Neural cell (in vitro differentiated cells): ENCODE results near the gene SMPD3. TPM values are rescaled to one million over a fixed set of nuclear protein-coding genes. Genes with fewer than 3 reads are reported as not detected.

Source experiments
- H2AFZ ChIP-seq: fragments of 200-600, 300-800 bp; sonication (generic), shearing (Covaris generic); 2 replicates; pipeline ENCODE4 v1.6.0; 2014; ENCODE audit warnings: low read depth, mild to moderate bottlenecking, antibody characterized with exemption, low read length, moderate library complexity
- H3F3A ChIP-seq: fragments of 200-600 bp; shearing (Covaris generic); 2 replicates; pipeline ENCODE4 v1.6.1; 2016; ENCODE audit warnings: mild to moderate bottlenecking, moderate library complexity, mixed read lengths, antibody characterized with exemption, low read length; ENCODE audit not compliant: insufficient read depth, poor library complexity, severe bottlenecking
- H3K27ac ChIP-seq: fragments of 200-600, 300-800 bp; sonication (generic), shearing (Covaris generic); 2 replicates; pipeline ENCODE4 v1.5.1; 2014; ENCODE audit warnings: mild to moderate bottlenecking, low read length, moderate library complexity
- H3K27me3 ChIP-seq: fragments of 300-800, 200-600 bp; sonication (generic), shearing (Covaris generic); 2 replicates; pipeline ENCODE4 v1.6.0; 2014; ENCODE audit warnings: mild to moderate bottlenecking, low read depth, low read length, moderate library complexity; ENCODE audit not compliant: insufficient read depth
- H3K36me3 ChIP-seq: fragments of 300-800, 200-600 bp; sonication (generic), shearing (Covaris generic); 2 replicates; pipeline ENCODE4 v1.5.1; 2014; ENCODE audit warnings: mild to moderate bottlenecking, antibody characterized with exemption, low read length, moderate library complexity; ENCODE audit not compliant: insufficient read depth
- H3K4me2 ChIP-seq: fragments of 300-800, 200-600 bp; sonication (generic), shearing (Covaris generic); 2 replicates; pipeline ENCODE4 v1.6.0; 2014; ENCODE audit warnings: mild to moderate bottlenecking, low read length
- H3K4me3 ChIP-seq: fragments of 300-800, 200-600 bp; sonication (generic), shearing (Covaris generic); 2 replicates; pipeline ENCODE4 v1.5.1; 2014; ENCODE audit warnings: mild to moderate bottlenecking, low read length, moderate library complexity
- H3K79me2 ChIP-seq: fragments of 200-600 bp; shearing (Covaris generic); replicated peaks from 2 replicates; pipeline ENCODE4 v1.6.0; 2014; ENCODE audit warnings: mild to moderate bottlenecking, low read length, moderate library complexity; ENCODE audit not compliant: insufficient read depth
- H3K9ac ChIP-seq: fragments of 300-800, 200-600 bp; sonication (generic), shearing (Covaris generic); 2 replicates; pipeline ENCODE4 v1.6.1; 2016; ENCODE audit warnings: mild to moderate bottlenecking, low read length, mixed read lengths
- H3K9me2 ChIP-seq: fragments of 200-600 bp; shearing (Covaris generic); 2 replicates; pipeline ENCODE4 v1.6.1; 2016; ENCODE audit warnings: mild to moderate bottlenecking, low read length, mixed read lengths; ENCODE audit not compliant: insufficient read depth
- H3K9me3 ChIP-seq: fragments of 200-600, 300-800 bp; sonication (generic), shearing (Covaris generic); 2 replicates; pipeline ENCODE4 v1.6.1; 2016; ENCODE audit warnings: mild to moderate bottlenecking, mixed run types, low read length, moderate library complexity, mixed read lengths
- H4K20me1 ChIP-seq: fragments of 200-600 bp; shearing (Covaris generic); 2 replicates; pipeline ENCODE4 v1.6.1; 2016; ENCODE audit warnings: mild to moderate bottlenecking, mixed run types; ENCODE audit not compliant: insufficient read depth
- CTCF ChIP-seq: fragments of 450-650 bp; IDR thresholded peaks from 2 replicates; pipeline ENCODE4 v1.5.1; 2014; ENCODE audit warnings: antibody characterized with exemption, mild to moderate bottlenecking, moderate library complexity; ENCODE audit not compliant: poor library complexity, severe bottlenecking
- EP300 ChIP-seq: fragments of 450-650 bp; conservative IDR thresholded peaks from 2 replicates; pipeline ENCODE4 v1.6.1; 2014; ENCODE audit warnings: antibody characterized with exemption, mild to moderate bottlenecking, moderate library complexity; ENCODE audit not compliant: poor library complexity, severe bottlenecking
- EZH2 ChIP-seq: fragments of 200-600, 300-800 bp; shearing (Covaris generic), sonication (generic); IDR thresholded peaks from 2 replicates; pipeline ENCODE4 v1.6.1; 2014; ENCODE audit warnings: antibody characterized with exemption, low read length, borderline replicate concordance, mild to moderate bottlenecking; ENCODE audit not compliant: insufficient read depth, poor library complexity, severe bottlenecking
- MXI1 ChIP-seq: fragments of 450-650 bp; conservative IDR thresholded peaks from 2 replicates; pipeline ENCODE4 v1.6.1; 2014; ENCODE audit warnings: antibody characterized with exemption, mild to moderate bottlenecking; ENCODE audit not compliant: poor library complexity, severe bottlenecking
- POLR2AphosphoS5 ChIP-seq: IDR thresholded peaks from 2 replicates; pipeline ENCODE4 v1.6.1; 2012
- RAD21 ChIP-seq: fragments of 450-650 bp; conservative IDR thresholded peaks from 2 replicates; pipeline ENCODE4 v1.6.1; 2014; ENCODE audit warnings: antibody characterized with exemption, mild to moderate bottlenecking, moderate library complexity
- REST ChIP-seq: IDR thresholded peaks from 2 replicates; pipeline ENCODE4 v1.6.1; 2012; ENCODE audit warnings: borderline replicate concordance
- SMC3 ChIP-seq: fragments of 450-650 bp; conservative IDR thresholded peaks from 2 replicates; pipeline ENCODE4 v1.6.1; 2014; ENCODE audit warnings: antibody characterized with exemption, mild to moderate bottlenecking, moderate library complexity; ENCODE audit not compliant: poor library complexity
- TAF1 ChIP-seq: IDR thresholded peaks from 2 replicates; pipeline ENCODE4 v1.6.1; 2012; ENCODE audit warnings: low read depth
- polyA plus RNA-seq: library from polyadenylated mRNA; depleted of rRNA; stranded (reverse); fragments of >200 nt; gene quantifications from 2 replicates; pipeline ENCODE4 v1.2.3, GENCODE V29; 2014

The SMPD3 gene
- polyA plus RNA-seq, 1 donor from 2014 or later = 42.7 TPM

- Histone ChIP-seq H2AFZ (no peak overlapping the region), H3K27ac (no peak overlapping the region), H3K9me3 (no peaks in the 10 kb centered on the region), H4K20me1 (no peaks in the 10 kb centered on the region), H3K36me3 (no peaks in the 10 kb centered on the region), H3F3A (no peaks in the 10 kb centered on the region), H3K9me2 (no peaks in the 10 kb centered on the region), H3K27me3 (no peaks in the 10 kb centered on the region), H3K4me3 (no peak overlapping the region), H3K4me2 (no peak overlapping the region), H3K79me2 (no peaks in the 10 kb centered on the region), H3K9ac (no peak overlapping the region)
- TF ChIP-seq RAD21 (no peak), EZH2 (no peak), EP300 (no peak), REST (no peak)
Observed at GRCh38 chr16:68350813-68351350, 97.4 kb downstream of the SMPD3 start.

- H3K79me2 ChIP-seq = no peaks in the 10 kb centered on the region
- no peak overlapping the region for H2AFZ ChIP-seq
- TF ChIP-seq CTCF = no peak
- TF ChIP-seq RAD21 = no peak
- no peak for TF ChIP-seq POLR2AphosphoS5
- no peak for TF ChIP-seq SMC3
- no peak for TF ChIP-seq MXI1
- no peak for TF ChIP-seq REST
- TF ChIP-seq EP300 = no peak
- TF ChIP-seq TAF1 = no peak
- no peak for TF ChIP-seq EZH2
- H3K4me3 ChIP-seq = no peak overlapping the region
- no peak overlapping the region for H3K27ac ChIP-seq
- H3K27me3 ChIP-seq = no peaks in the 10 kb centered on the region
- H3K9me3 ChIP-seq = no peaks in the 10 kb centered on the region
- H3K9ac ChIP-seq = no peak overlapping the region
- H4K20me1 ChIP-seq = no peaks in the 10 kb centered on the region
- no peaks in the 10 kb centered on the region for H3F3A ChIP-seq
- H3K9me2 ChIP-seq = no peaks in the 10 kb centered on the region
- H3K4me2 ChIP-seq = no peak overlapping the region
- H3K36me3 ChIP-seq = no peaks in the 10 kb centered on the region
Observed at GRCh38 chr16:68349838-68350410, 98.4 kb downstream of the SMPD3 start.
